ENCODE measurements around the gene SSH2. TPM values are rescaled to one million over a fixed set of nuclear protein-coding genes. Genes with fewer than 3 reads are reported as not detected.

The SSH2 gene
- total RNA-seq, 1 donor, result 77.5 TPM

- H3K4me3 ChIP-seq (ENCODE audit: low read length), result no peak overlapping the region
- H3K27me3 ChIP-seq (ENCODE audit: insufficient read depth, low read length), result no peaks in the 10 kb centered on the region
- no peaks in the 10 kb centered on the region for H3K4me1 ChIP-seq (ENCODE audit: insufficient read depth, low read length)
- H3K9me3 ChIP-seq (ENCODE audit: low read depth, low read length), result no peaks in the 10 kb centered on the region
Observed at GRCh38 chr17:29771546-29771945, 158.5 kb downstream of the SSH2 start.

GRCh38 chr17:29769225-29769624 is 160.8 kb downstream of the SSH2 start:
- no peaks in the 10 kb centered on the region for H3K4me1 ChIP-seq (ENCODE audit: insufficient read depth, low read length)
- no peak overlapping the region for H3K4me3 ChIP-seq (ENCODE audit: low read length)
- no peaks in the 10 kb centered on the region for H3K9me3 ChIP-seq (ENCODE audit: low read depth, low read length)
- no peaks in the 10 kb centered on the region for H3K27me3 ChIP-seq (ENCODE audit: insufficient read depth, low read length)

- Histone ChIP-seq H3K4me3 (ENCODE audit: low read length) (no peak overlapping the region), H3K4me1 (ENCODE audit: insufficient read depth, low read length) (peaks cover 4% of the 10 kb centered on the region), H3K27me3 (ENCODE audit: insufficient read depth, low read length) (no peaks in the 10 kb centered on the region), H3K9me3 (ENCODE audit: low read depth, low read length) (no peaks in the 10 kb centered on the region)
Observed at GRCh38 chr17:29766796-29767327, 163.2 kb downstream of the SSH2 start.

GRCh38 chr17:29764748-29765147 is 165.3 kb downstream of the SSH2 start:
- Histone ChIP-seq H3K4me1 (ENCODE audit: insufficient read depth, low read length) (peaks cover 9% of the 10 kb centered on the region), H3K27me3 (ENCODE audit: insufficient read depth, low read length) (no peaks in the 10 kb centered on the region), H3K9me3 (ENCODE audit: low read depth, low read length) (no peaks in the 10 kb centered on the region), H3K4me3 (ENCODE audit: low read length) (no peak overlapping the region)

GRCh38 chr17:29764217-29764616 is 165.8 kb downstream of the SSH2 start:
- H3K4me1 ChIP-seq (ENCODE audit: insufficient read depth, low read length), result peaks cover 10% of the 10 kb centered on the region
- no peaks in the 10 kb centered on the region for H3K27me3 ChIP-seq (ENCODE audit: insufficient read depth, low read length)
- H3K4me3 ChIP-seq (ENCODE audit: low read length), result no peak overlapping the region
- no peaks in the 10 kb centered on the region for H3K9me3 ChIP-seq (ENCODE audit: low read depth, low read length)

GRCh38 chr17:29763273-29763672 is 166.8 kb downstream of the SSH2 start:
- Histone ChIP-seq H3K9me3 (ENCODE audit: low read depth, low read length) (no peaks in the 10 kb centered on the region), H3K27me3 (ENCODE audit: insufficient read depth, low read length) (no peaks in the 10 kb centered on the region), H3K4me3 (ENCODE audit: low read length) (no peak overlapping the region), H3K4me1 (ENCODE audit: insufficient read depth, low read length) (peaks cover 20% of the 10 kb centered on the region)

- no peaks in the 10 kb centered on the region for H3K9me3 ChIP-seq (ENCODE audit: low read depth, low read length)
- peak overlapping the region; percentile 84 for H3K4me3 ChIP-seq (ENCODE audit: low read length)
- H3K4me1 ChIP-seq (ENCODE audit: insufficient read depth, low read length), result peaks cover 39% of the 10 kb centered on the region
- no peaks in the 10 kb centered on the region for H3K27me3 ChIP-seq (ENCODE audit: insufficient read depth, low read length)
Observed at GRCh38 chr17:29761040-29761761, 168.8 kb downstream of the SSH2 start.

- H3K4me3 ChIP-seq (ENCODE audit: low read length), result peak overlapping the region; percentile 84
Observed at GRCh38 chr17:29760279-29761039, 169.6 kb downstream of the SSH2 start.

GRCh38 chr17:29758255-29758654 is 171.8 kb downstream of the SSH2 start:
- Histone ChIP-seq H3K4me1 (ENCODE audit: insufficient read depth, low read length) (peaks cover 42% of the 10 kb centered on the region), H3K27me3 (ENCODE audit: insufficient read depth, low read length) (no peaks in the 10 kb centered on the region), H3K4me3 (ENCODE audit: low read length) (peak overlapping the region; percentile 84), H3K9me3 (ENCODE audit: low read depth, low read length) (no peaks in the 10 kb centered on the region)

More at GRCh38 chr17:29760279-29761039, 169.6 kb downstream of the SSH2 start:
- Histone ChIP-seq H3K27me3 (ENCODE audit: insufficient read depth, low read length) (no peaks in the 10 kb centered on the region), H3K4me1 (ENCODE audit: insufficient read depth, low read length) (peaks cover 39% of the 10 kb centered on the region), H3K9me3 (ENCODE audit: low read depth, low read length) (no peaks in the 10 kb centered on the region)

- no peaks in the 10 kb centered on the region for H3K27me3 ChIP-seq (ENCODE audit: insufficient read depth, low read length)
- peak overlapping the region; percentile 0 for H3K4me3 ChIP-seq (ENCODE audit: low read length)
- H3K4me1 ChIP-seq (ENCODE audit: insufficient read depth, low read length), result peaks cover 42% of the 10 kb centered on the region
- H3K9me3 ChIP-seq (ENCODE audit: low read depth, low read length), result no peaks in the 10 kb centered on the region
Observed at GRCh38 chr17:29757788-29758187, 172.2 kb downstream of the SSH2 start.

GRCh38 chr17:29753845-29754439 is 176.1 kb downstream of the SSH2 start:
- Histone ChIP-seq H3K9me3 (ENCODE audit: low read depth, low read length) (no peaks in the 10 kb centered on the region), H3K27me3 (ENCODE audit: insufficient read depth, low read length) (no peaks in the 10 kb centered on the region), H3K4me1 (ENCODE audit: insufficient read depth, low read length) (peaks cover 40% of the 10 kb centered on the region), H3K4me3 (ENCODE audit: low read length) (no peak overlapping the region)

- Histone ChIP-seq H3K4me1 (ENCODE audit: insufficient read depth, low read length) (peaks cover 18% of the 10 kb centered on the region), H3K9me3 (ENCODE audit: low read depth, low read length) (no peaks in the 10 kb centered on the region), H3K27me3 (ENCODE audit: insufficient read depth, low read length) (no peaks in the 10 kb centered on the region), H3K4me3 (ENCODE audit: low read length) (no peak overlapping the region)
Observed at GRCh38 chr17:29749045-29749825, 180.8 kb downstream of the SSH2 start.

- H3K9me3 ChIP-seq (ENCODE audit: low read depth, low read length), result no peaks in the 10 kb centered on the region
- H3K4me1 ChIP-seq (ENCODE audit: insufficient read depth, low read length), result peaks cover 18% of the 10 kb centered on the region
- H3K27me3 ChIP-seq (ENCODE audit: insufficient read depth, low read length), result no peaks in the 10 kb centered on the region
- H3K4me3 ChIP-seq (ENCODE audit: low read length), result no peak overlapping the region
Observed at GRCh38 chr17:29748400-29748799, 181.6 kb downstream of the SSH2 start.

GRCh38 chr17:29747660-29748059 is 182.4 kb downstream of the SSH2 start:
- Histone ChIP-seq H3K4me1 (ENCODE audit: insufficient read depth, low read length) (peaks cover 22% of the 10 kb centered on the region), H3K9me3 (ENCODE audit: low read depth, low read length) (no peaks in the 10 kb centered on the region), H3K4me3 (ENCODE audit: low read length) (no peak overlapping the region), H3K27me3 (ENCODE audit: insufficient read depth, low read length) (no peaks in the 10 kb centered on the region)
